Erythroblast (primary cell): ENCODE results near the gene SLC41A2.

Experiments used
- GATA1 ChIP-seq: IDR thresholded peaks from 2 replicates; pipeline ENCODE4 v1.6.1; 2011; ENCODE audit warnings: low read depth, mild to moderate bottlenecking, control low read depth, low read length, moderate library complexity
- POLR2A ChIP-seq: IDR thresholded peaks from 2 replicates; pipeline ENCODE4 v1.6.1; 2011; ENCODE audit warnings: mild to moderate bottlenecking, low read length

- TF ChIP-seq POLR2A (no peak), GATA1 (no peak)
These were observed 19.0 kb downstream of the SLC41A2 start for GRCh38 chr12:104939089-104939488.
